Type B pancreatic cell (in vitro differentiated cells): ENCODE measurements around the gene ILRUN. TPM values are rescaled to one million over a fixed set of nuclear protein-coding genes. Genes with fewer than 3 reads are reported as not detected.
"Not testable (repeated sequence)": the region's sequence is repeated elsewhere in the genome, so short reads cannot be mapped to it uniquely, and the experiment has no call there.

Source experiments
- DNase-seq: peaks from one replicate; pipeline ENCODE4 v3.0.0; 2021; ENCODE audit warnings: mixed read lengths; ENCODE audit not compliant: unreplicated experiment; ENCODE audit errors: extremely low spot score
- H3K27ac Mint-ChIP-seq: 2 replicates; pipeline ENCODE4 v1.8.0; 2021; ENCODE audit warnings: mild to moderate bottlenecking, mixed read lengths
- H3K27me3 Mint-ChIP-seq: 2 replicates; pipeline ENCODE4 v1.8.0; 2021; ENCODE audit warnings: mixed read lengths
- H3K36me3 Mint-ChIP-seq: 2 replicates; pipeline ENCODE4 v1.8.0; 2021; ENCODE audit warnings: mixed read lengths
- H3K4me1 Mint-ChIP-seq: one replicate; pipeline ENCODE4 v1.8.0; 2021; ENCODE audit warnings: mixed read lengths; ENCODE audit not compliant: unreplicated experiment
- H3K4me3 Mint-ChIP-seq: 2 replicates; pipeline ENCODE4 v1.8.0; 2021; ENCODE audit warnings: mild to moderate bottlenecking, mixed read lengths
- H3K9me3 Mint-ChIP-seq: 2 replicates; pipeline ENCODE4 v1.8.0; 2021; ENCODE audit warnings: mixed read lengths
- total RNA-seq: library from RNA; stranded (reverse); gene quantifications from 2 replicates; pipeline ENCODE4 v1.2.1, GENCODE V29; 2021; ENCODE audit warnings: low replicate concordance
- TF ChIP-seq, protein P1 (sequence below): fragments of 200-600 bp; sonication (generic); conservative IDR thresholded peaks from 2 replicates; pipeline ENCODE4 v1.5.0; 2021; ENCODE audit warnings: antibody characterized with exemption, mild to moderate bottlenecking

Gene ILRUN
- total RNA-seq, 1 donor from 2014 or later, result 60.3 TPM

- H3K4me3 Mint-ChIP-seq, result no peak overlapping the region
- peaks cover 4% of the 10 kb centered on the region for H3K9me3 Mint-ChIP-seq
- H3K27ac Mint-ChIP-seq, result no peak overlapping the region
- H3K27me3 Mint-ChIP-seq, result no peaks in the 10 kb centered on the region
- peaks cover 43% of the 10 kb centered on the region for H3K4me1 Mint-ChIP-seq
- peaks cover 4% of the 10 kb centered on the region for H3K36me3 Mint-ChIP-seq
- TF ChIP-seq, protein P1, sequence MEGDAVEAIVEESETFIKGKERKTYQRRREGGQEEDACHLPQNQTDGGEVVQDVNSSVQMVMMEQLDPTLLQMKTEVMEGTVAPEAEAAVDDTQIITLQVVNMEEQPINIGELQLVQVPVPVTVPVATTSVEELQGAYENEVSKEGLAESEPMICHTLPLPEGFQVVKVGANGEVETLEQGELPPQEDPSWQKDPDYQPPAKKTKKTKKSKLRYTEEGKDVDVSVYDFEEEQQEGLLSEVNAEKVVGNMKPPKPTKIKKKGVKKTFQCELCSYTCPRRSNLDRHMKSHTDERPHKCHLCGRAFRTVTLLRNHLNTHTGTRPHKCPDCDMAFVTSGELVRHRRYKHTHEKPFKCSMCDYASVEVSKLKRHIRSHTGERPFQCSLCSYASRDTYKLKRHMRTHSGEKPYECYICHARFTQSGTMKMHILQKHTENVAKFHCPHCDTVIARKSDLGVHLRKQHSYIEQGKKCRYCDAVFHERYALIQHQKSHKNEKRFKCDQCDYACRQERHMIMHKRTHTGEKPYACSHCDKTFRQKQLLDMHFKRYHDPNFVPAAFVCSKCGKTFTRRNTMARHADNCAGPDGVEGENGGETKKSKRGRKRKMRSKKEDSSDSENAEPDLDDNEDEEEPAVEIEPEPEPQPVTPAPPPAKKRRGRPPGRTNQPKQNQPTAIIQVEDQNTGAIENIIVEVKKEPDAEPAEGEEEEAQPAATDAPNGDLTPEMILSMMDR, result no peak
- no peak for DNase-seq
These were observed 35.2 kb downstream of the ILRUN start for GRCh38 chr6:34661357-34661756.

DNA sequence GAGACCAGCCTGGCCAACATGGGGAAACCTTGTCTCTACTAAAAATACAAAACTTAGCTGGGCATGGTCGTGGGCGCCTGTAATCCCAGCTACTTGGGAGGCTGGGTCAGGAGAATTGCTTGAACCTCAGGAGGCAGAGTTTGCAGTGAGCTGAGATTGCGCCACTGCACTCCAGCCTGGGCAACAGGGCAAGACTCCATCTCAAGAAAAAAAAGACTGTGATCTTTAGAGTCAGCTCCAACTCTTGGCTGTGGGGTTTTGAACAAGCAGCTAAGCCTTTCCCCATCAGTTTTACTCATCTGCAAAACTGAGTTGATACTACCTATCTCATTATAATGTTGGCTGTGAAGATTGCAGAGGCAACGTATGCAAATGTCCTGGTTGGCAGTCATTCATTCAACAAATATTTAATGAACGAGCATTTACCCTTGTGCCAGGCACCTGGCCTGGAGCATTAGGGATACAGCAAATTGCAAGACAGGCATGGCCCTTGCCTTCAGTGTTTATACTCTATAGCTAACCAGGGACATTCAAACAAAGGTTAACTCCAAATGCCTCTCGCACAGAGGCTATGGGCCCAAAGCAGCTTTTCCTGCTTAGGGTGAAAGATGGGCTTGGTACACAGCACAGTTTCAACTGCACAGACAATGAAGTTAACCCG is 37.8 kb downstream of the ILRUN start:
- Mint-ChIP-seq H3K9me3 (peaks cover 4% of the 10 kb centered on the region), H3K36me3 (peaks cover 5% of the 10 kb centered on the region), H3K4me3 (peak overlapping the region; percentile 35), H3K27ac (peak overlapping the region; percentile 82), H3K27me3 (no peaks in the 10 kb centered on the region), H3K4me1 (peaks cover 31% of the 10 kb centered on the region)
- no peak for DNase-seq
- TF ChIP-seq, protein P1, result no peak

- not testable (repeated sequence) for H3K27me3 Mint-ChIP-seq, H3K9me3 Mint-ChIP-seq, H3K36me3 Mint-ChIP-seq, DNase-seq
- H3K27ac Mint-ChIP-seq, result peak overlapping the region; percentile 89
- H3K4me1 Mint-ChIP-seq, result peaks cover 28% of the 10 kb centered on the region
- peak overlapping the region; percentile 62 for H3K4me3 Mint-ChIP-seq
These were observed 38.5 kb downstream of the ILRUN start for GRCh38 chr6:34657979-34658480.

DNA sequence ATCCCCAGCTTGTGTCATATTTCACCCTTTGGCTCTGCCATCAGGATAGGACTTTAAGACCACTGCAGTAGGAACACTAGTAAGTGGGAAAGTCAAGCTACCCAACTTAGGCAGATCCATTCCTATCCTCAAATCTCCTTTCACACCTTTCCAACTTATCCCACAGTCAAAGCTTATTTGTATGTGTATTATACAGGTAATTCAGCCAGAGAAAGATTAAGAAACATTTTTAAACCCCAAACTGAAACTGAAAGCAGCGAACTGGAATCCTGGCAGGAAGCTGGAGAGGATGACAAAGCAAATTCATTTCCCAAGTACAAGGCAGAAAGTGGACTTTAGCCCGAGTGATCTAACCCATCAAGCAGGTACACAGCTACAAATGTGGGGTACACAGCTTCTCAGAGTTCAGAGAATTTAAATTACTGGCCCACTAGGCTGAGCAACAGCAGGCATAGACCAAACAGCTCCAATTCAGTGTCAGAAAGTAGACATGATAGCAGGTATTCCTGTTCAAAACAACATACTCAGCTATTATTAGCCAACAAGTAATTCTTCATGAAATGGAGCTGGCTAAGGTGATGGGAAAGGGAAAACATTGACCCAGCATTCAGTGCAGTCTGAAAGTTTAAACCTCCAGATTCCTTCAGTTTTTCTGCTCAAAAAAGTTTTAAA is 39.1 kb downstream of the ILRUN start:
- Mint-ChIP-seq H3K4me3 (peak overlapping the region; percentile 62), H3K36me3 (peaks cover 5% of the 10 kb centered on the region), H3K27me3 (no peaks in the 10 kb centered on the region), H3K4me1 (peaks cover 28% of the 10 kb centered on the region), H3K9me3 (peaks cover 2% of the 10 kb centered on the region), H3K27ac (peak overlapping the region; percentile 89)
- TF ChIP-seq, protein P1, result no peak
- DNase-seq, result no peak

- H3K27me3 Mint-ChIP-seq, result no peaks in the 10 kb centered on the region
- DNase-seq, result no peak
- no peaks in the 10 kb centered on the region for H3K9me3 Mint-ChIP-seq
- peak overlapping the region; percentile 89 for H3K27ac Mint-ChIP-seq
- H3K4me1 Mint-ChIP-seq, result peaks cover 28% of the 10 kb centered on the region
- TF ChIP-seq, protein P1, result no peak
- H3K4me3 Mint-ChIP-seq, result peak overlapping the region; percentile 62
- peaks cover 5% of the 10 kb centered on the region for H3K36me3 Mint-ChIP-seq
These were observed 39.6 kb downstream of the ILRUN start for GRCh38 chr6:34657037-34657306.

- no peak for DNase-seq
- TF ChIP-seq, protein P1, result no peak
- peak overlapping the region; percentile 59 for H3K4me3 Mint-ChIP-seq
- H3K27ac Mint-ChIP-seq, result peak overlapping the region; percentile 89
- peaks cover 5% of the 10 kb centered on the region for H3K36me3 Mint-ChIP-seq
- no peaks in the 10 kb centered on the region for H3K27me3 Mint-ChIP-seq
- H3K4me1 Mint-ChIP-seq, result peaks cover 28% of the 10 kb centered on the region
- H3K9me3 Mint-ChIP-seq, result no peaks in the 10 kb centered on the region
These were observed 40.1 kb downstream of the ILRUN start for GRCh38 chr6:34656378-34657036.

GRCh38 chr6:34655876-34656377 is 40.6 kb downstream of the ILRUN start:
- Mint-ChIP-seq H3K4me1 (peaks cover 28% of the 10 kb centered on the region), H3K4me3 (peak overlapping the region; percentile 2), H3K27ac (peak overlapping the region; percentile 89)
- H3K36me3 Mint-ChIP-seq, H3K9me3 Mint-ChIP-seq, DNase-seq, H3K27me3 Mint-ChIP-seq: not testable (repeated sequence)
